Thyroid gland (tissue), 4 donors: Measurements from ENCODE around the gene PALM. TPM values are rescaled to one million over a fixed set of nuclear protein-coding genes. Genes with fewer than 3 reads are reported as not detected.

Source experiments
- DNase-seq, 2 donors: peaks; one replicate each; pipeline ENCODE4 v3.0.0-alpha.2; 2019
- H3K27ac ChIP-seq, 3 donors: fragments of 200-600 bp; sonication (generic); 1 replicate in 2 of 3; 2 replicates in 1 of 3; pipeline ENCODE4 v1.5.1; 2016 to 2019; ENCODE audit warnings: mild to moderate bottlenecking in 1 of 3, moderate library complexity in 1 of 3
- H3K27me3 ChIP-seq: fragments of 200-600 bp; sonication (generic); one replicate; pipeline ENCODE4 v1.5.1; 2019
- H3K36me3 ChIP-seq, 2 donors: fragments of 200-600 bp; sonication (generic); one replicate each; pipeline ENCODE4 v1.5.1; 2016 to 2019
- H3K4me1 ChIP-seq, 2 donors: fragments of 200-600 bp; sonication (generic); one replicate each; pipeline ENCODE4 v1.5.1; 2017 to 2019
- H3K4me3 ChIP-seq, 3 donors: fragments of 200-600 bp; sonication (generic); replicated peaks in 1 of 3; 1 replicate in 2 of 3; 2 replicates in 1 of 3; pipeline ENCODE4 v1.5.1; 2016; ENCODE audit warnings: mild to moderate bottlenecking in 1 of 3
- H3K9me3 ChIP-seq: fragments of 200-600 bp; sonication (generic); one replicate; pipeline ENCODE4 v1.5.1; 2017
- POLR2A ChIP-seq, 2 donors: fragments of 450-650 bp; IDR thresholded peaks; one replicate each; pipeline ENCODE4 v1.6.1; 2017; ENCODE audit warnings: antibody characterized with exemption in 2 of 2, mild to moderate bottlenecking in 2 of 2, moderate library complexity in 1 of 2
- WGBS, 2 donors: methylation state at CpG; one replicate each; pipeline ENCODE4 v1.1.5; 2017; 5-methylcytosine and 5-hydroxymethylcytosine counted together
- intact Hi-C: fragments of 100-400 bp; cut with DNase I; formaldehyde crosslinking; loops from one replicate; pipeline ENCODE4 v1.15.1; 2023
- total RNA-seq, 4 donors: library from RNA; depleted of rRNA; stranded (reverse); fragments of >200 nt; gene quantifications; one replicate each; pipeline ENCODE4 v1.2.3, GENCODE V29; 2016
- TF ChIP-seq, protein P1 (sequence below), 6 experiments: fragments of 200-600 bp in 3 of 6; fragments of 450-650 bp in 3 of 6; sonication (generic) in 3 of 6; IDR thresholded peaks; one replicate each; pipeline ENCODE4 v1.5.1; 2016 to 2019; ENCODE audit warnings: antibody characterized with exemption in 6 of 6, mild to moderate bottlenecking in 2 of 6, inconsistent platforms in 1 of 6, moderate library complexity in 1 of 6

Gene PALM
- total RNA-seq, 4 donors from 2014 or later, result 18.9 to 45.5 (median 27.7) TPM

GRCh38 chr19:756821-757688 lies 48.3 kb downstream of the PALM start:
- Histone ChIP-seq H3K36me3 (no peaks in the 10 kb centered on the region), H3K27me3 (no peaks in the 10 kb centered on the region), H3K9me3 (no peaks in the 10 kb centered on the region), H3K4me1 (peaks cover 0 to 7% of the 10 kb centered on the region in 2 donors), H3K27ac (no peak overlapping the region), H3K4me3 (no peak overlapping the region)
- no peak for TF ChIP-seq POLR2A (IDR thresholded peaks at IDR 0.05)
- TF ChIP-seq, protein P1, sequence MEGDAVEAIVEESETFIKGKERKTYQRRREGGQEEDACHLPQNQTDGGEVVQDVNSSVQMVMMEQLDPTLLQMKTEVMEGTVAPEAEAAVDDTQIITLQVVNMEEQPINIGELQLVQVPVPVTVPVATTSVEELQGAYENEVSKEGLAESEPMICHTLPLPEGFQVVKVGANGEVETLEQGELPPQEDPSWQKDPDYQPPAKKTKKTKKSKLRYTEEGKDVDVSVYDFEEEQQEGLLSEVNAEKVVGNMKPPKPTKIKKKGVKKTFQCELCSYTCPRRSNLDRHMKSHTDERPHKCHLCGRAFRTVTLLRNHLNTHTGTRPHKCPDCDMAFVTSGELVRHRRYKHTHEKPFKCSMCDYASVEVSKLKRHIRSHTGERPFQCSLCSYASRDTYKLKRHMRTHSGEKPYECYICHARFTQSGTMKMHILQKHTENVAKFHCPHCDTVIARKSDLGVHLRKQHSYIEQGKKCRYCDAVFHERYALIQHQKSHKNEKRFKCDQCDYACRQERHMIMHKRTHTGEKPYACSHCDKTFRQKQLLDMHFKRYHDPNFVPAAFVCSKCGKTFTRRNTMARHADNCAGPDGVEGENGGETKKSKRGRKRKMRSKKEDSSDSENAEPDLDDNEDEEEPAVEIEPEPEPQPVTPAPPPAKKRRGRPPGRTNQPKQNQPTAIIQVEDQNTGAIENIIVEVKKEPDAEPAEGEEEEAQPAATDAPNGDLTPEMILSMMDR (IDR thresholded peaks at IDR 0.05), result no peak
- DNase-seq, result no peak
- intact Hi-C loops, result no loop called here
- 87 to 92% methylated on average over 22 to 31 of the region's 36 CpGs for WGBS, 2 donors

DNA sequence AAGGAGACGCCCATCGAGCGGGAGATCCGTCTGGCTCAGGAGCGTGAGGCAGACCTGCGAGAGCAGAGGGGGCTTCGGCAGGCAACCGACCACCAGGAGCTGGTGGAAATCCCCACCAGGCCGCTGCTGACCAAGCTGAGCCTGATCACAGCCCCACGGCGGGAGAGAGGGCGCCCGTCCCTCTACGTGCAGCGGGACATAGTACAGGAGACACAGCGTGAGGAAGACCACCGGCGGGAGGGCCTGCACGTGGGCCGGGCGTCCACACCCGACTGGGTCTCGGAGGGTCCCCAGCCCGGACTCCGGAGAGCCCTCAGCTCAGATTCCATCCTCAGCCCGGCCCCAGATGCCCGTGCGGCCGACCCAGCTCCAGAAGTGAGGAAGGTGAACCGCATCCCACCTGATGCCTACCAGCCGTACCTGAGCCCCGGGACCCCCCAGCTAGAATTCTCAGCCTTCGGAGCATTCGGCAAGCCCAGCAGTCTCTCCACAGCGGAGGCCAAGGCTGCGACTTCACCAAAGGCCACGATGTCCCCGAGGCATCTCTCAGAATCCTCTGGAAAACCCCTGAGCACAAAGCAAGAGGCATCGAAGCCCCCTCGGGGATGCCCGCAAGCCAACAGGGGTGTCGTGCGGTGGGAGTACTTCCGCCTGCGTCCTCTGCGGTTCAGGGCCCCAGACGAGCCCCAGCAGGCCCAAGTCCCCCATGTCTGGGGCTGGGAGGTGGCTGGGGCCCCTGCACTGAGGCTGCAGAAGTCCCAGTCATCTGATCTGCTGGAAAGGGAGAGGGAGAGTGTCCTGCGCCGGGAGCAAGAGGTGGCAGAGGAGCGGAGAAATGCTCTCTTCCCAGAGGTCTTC lies 49.3 kb downstream of the PALM start:
- Histone ChIP-seq H3K27ac (no peak overlapping the region), H3K4me1 (peaks cover 0 to under 1% of the 10 kb centered on the region in 2 donors), H3K27me3 (no peaks in the 10 kb centered on the region), H3K4me3 (no peak overlapping the region), H3K36me3 (no peaks in the 10 kb centered on the region), H3K9me3 (no peaks in the 10 kb centered on the region)
- 94 to 95% methylated on average over 29 to 49 of the region's 50 CpGs for WGBS, 2 donors
- no peak for DNase-seq
- intact Hi-C loops, result no loop called here
- no peak for TF ChIP-seq POLR2A (IDR thresholded peaks at IDR 0.05)
- TF ChIP-seq, protein P1 (IDR thresholded peaks at IDR 0.05), result no peak

DNA sequence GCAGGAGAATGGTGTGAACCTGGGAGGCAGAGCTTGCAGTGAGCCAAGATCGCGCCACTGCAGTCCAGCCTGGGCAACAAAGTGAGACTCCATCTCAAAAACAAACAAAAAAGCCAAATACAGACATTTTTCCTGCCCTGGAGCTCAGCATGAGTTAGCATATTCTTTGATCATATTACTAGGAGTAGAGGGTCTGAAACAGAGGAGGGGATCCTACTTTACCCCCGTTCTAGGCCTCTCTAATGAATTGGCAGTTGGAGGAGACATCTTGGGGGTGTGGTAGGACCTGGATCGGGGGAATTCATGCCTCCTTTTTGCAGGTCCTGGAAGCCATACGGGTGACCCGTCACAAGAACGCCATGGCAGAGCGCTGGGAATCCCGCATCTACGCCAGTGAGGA lies 54.4 kb downstream of the PALM start:
- Histone ChIP-seq H3K4me1 (peaks cover 2 to 3% of the 10 kb centered on the region in 2 donors), H3K27ac (no peak overlapping the region), H3K4me3 (no peak overlapping the region), H3K27me3 (no peaks in the 10 kb centered on the region), H3K36me3 (no peaks in the 10 kb centered on the region), H3K9me3 (no peaks in the 10 kb centered on the region)
- TF ChIP-seq, protein P1 (IDR thresholded peaks at IDR 0.05), result no peak
- no peak for TF ChIP-seq POLR2A (IDR thresholded peaks at IDR 0.05)
- DNase-seq, result no peak
- intact Hi-C loops, result no loop called here
- 92 to 98% methylated on average over 8 to 10 of the region's 10 CpGs for WGBS, 2 donors

DNA sequence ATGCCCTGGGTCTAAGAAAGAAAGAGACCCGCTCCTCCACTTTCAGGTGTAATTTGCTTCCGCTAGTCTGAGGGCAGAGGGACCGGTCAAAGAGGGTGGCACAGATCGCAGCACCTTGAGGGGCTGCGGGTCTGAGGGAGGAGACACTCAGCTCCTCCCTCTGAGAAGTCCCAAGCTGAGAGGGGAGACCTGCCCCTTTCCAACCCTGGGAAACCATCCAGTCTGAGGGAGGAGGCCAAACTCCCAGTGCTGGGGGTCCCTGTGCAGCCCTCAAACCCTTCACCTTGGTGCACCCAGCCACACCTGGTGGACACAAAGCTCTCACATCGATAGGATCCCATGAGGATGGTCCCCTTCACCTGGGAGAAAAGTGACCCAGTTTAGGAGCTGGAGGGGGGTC lies 55.1 kb downstream of the PALM start:
- H3K27me3 ChIP-seq, result no peaks in the 10 kb centered on the region
- no peaks in the 10 kb centered on the region for H3K36me3 ChIP-seq
- H3K27ac ChIP-seq, result no peak overlapping the region
- no peaks in the 10 kb centered on the region for H3K9me3 ChIP-seq
- 91 to 99% methylated on average over 6 of the region's 6 CpGs for WGBS, 2 donors
- intact Hi-C loops, result no loop called here
- DNase-seq, result no peak
- H3K4me1 ChIP-seq, result peaks cover 7 to 10% of the 10 kb centered on the region in 2 donors
- TF ChIP-seq, protein P1 (IDR thresholded peaks at IDR 0.05), result no peak
- no peak for TF ChIP-seq POLR2A (IDR thresholded peaks at IDR 0.05)
- H3K4me3 ChIP-seq, result no peak overlapping the region
